Measurements from ENCODE around the gene SH3GL1. TPM values are rescaled to one million over a fixed set of nuclear protein-coding genes. Genes with fewer than 3 reads are reported as not detected.

The SH3GL1 gene
- total RNA-seq, 1 experiment from 2014 or later = 59.8 TPM

DNA sequence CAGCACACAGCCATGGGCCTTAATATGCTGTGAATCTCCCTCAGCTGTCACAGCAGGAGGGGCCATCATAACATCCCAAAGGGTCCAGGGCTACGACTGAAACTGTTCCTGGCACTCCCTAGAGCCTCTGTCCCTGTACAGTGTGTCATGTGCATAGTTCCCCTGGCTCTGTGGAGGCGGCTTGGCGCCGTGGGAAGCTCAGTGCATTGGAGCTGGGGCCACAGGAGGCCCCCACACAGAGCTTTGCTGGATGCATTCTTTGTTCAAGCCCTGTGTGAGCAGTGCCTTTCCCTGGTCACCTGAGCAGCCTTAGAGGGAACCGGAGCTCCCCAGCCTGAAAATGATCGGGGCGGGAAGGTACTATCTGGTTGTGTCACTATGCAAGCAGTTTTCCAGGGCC is 35.9 kb upstream of the SH3GL1 start:
- no peaks in the 10 kb centered on the region; the same call in 1 of the 2 replicates for H3K36me3 ChIP-seq (ENCODE audit: low read depth, low read length)
- no TSS peak for BruUV-seq (replicated peaks)
- DNase-seq = no peak
- H3K9ac ChIP-seq (ENCODE audit: low read length) = no peak overlapping the region
- H3F3A ChIP-seq (ENCODE audit: low read length, unreplicated experiment) = no peaks in the 10 kb centered on the region
- H4K20me1 ChIP-seq (ENCODE audit: low read length) = no peaks in the 10 kb centered on the region
- no peak overlapping the region for H3K27ac ChIP-seq (ENCODE audit: low read length)
- TF ChIP-seq, protein P1, sequence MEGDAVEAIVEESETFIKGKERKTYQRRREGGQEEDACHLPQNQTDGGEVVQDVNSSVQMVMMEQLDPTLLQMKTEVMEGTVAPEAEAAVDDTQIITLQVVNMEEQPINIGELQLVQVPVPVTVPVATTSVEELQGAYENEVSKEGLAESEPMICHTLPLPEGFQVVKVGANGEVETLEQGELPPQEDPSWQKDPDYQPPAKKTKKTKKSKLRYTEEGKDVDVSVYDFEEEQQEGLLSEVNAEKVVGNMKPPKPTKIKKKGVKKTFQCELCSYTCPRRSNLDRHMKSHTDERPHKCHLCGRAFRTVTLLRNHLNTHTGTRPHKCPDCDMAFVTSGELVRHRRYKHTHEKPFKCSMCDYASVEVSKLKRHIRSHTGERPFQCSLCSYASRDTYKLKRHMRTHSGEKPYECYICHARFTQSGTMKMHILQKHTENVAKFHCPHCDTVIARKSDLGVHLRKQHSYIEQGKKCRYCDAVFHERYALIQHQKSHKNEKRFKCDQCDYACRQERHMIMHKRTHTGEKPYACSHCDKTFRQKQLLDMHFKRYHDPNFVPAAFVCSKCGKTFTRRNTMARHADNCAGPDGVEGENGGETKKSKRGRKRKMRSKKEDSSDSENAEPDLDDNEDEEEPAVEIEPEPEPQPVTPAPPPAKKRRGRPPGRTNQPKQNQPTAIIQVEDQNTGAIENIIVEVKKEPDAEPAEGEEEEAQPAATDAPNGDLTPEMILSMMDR (conservative IDR thresholded peaks at IDR 0.05; ENCODE audit: low read depth, low read length) = no peak
- TF ChIP-seq EZH2 (IDR thresholded peaks at IDR 0.05; ENCODE audit: low read length, unreplicated experiment) (no peak), EZH2phosphoT487 (IDR thresholded peaks at IDR 0.05; ENCODE audit: borderline replicate concordance, low read length) (no peak)
- ChIA-PET CTCF (no interaction called here), POLR2A (ENCODE audit: unreplicated experiment) (no interaction called here)
- H3K4me3 ChIP-seq (ENCODE audit: low read length) = no peak overlapping the region
- no peaks in the 10 kb centered on the region for H3K9me2 ChIP-seq (replicated peaks; ENCODE audit: low read length)
- no peaks in the 10 kb centered on the region for H3K4me1 ChIP-seq (ENCODE audit: insufficient read depth, low read length)
- no peak overlapping the region for H2AFZ ChIP-seq (ENCODE audit: low read length)
- H3K27me3 ChIP-seq (ENCODE audit: low read length) = no peaks in the 10 kb centered on the region
- ATAC-seq = no peak
- no peaks in the 10 kb centered on the region for H3K9me3 ChIP-seq (ENCODE audit: low read length)
- H3K79me2 ChIP-seq (ENCODE audit: low read length) = no peaks in the 10 kb centered on the region
- intact Hi-C loops (cut with micrococcal nuclease) = no loop called here
- H3K4me2 ChIP-seq (ENCODE audit: low read length) = no peak overlapping the region

- Histone ChIP-seq H3K27me3 (ENCODE audit: low read length) (no peaks in the 10 kb centered on the region), H3K27ac (ENCODE audit: low read length) (no peak overlapping the region), H3K9me2 (replicated peaks; ENCODE audit: low read length) (no peaks in the 10 kb centered on the region), H2AFZ (ENCODE audit: low read length) (no peak overlapping the region), H3K79me2 (ENCODE audit: low read length) (no peaks in the 10 kb centered on the region), H3F3A (ENCODE audit: low read length, unreplicated experiment) (no peaks in the 10 kb centered on the region), H3K4me2 (ENCODE audit: low read length) (no peak overlapping the region), H3K9me3 (ENCODE audit: low read length) (no peaks in the 10 kb centered on the region), H3K36me3 (ENCODE audit: low read depth, low read length) (peaks cover 4% of the 10 kb centered on the region; the same call in 1 of the 2 replicates), H3K4me3 (ENCODE audit: low read length) (no peak overlapping the region), H3K4me1 (ENCODE audit: insufficient read depth, low read length) (no peaks in the 10 kb centered on the region), H4K20me1 (ENCODE audit: low read length) (no peaks in the 10 kb centered on the region), H3K9ac (ENCODE audit: low read length) (no peak overlapping the region)
- intact Hi-C loops (cut with micrococcal nuclease) = no loop called here
- POLR2A ChIA-PET (ENCODE audit: unreplicated experiment) = interaction anchor here (0.5 kb wide), 1 partner anchor 42 kb away, joined by 3 read pairs; no protein-coding TSS in a partner anchor
- ATAC-seq = no peak
- TF ChIP-seq, protein P1 (conservative IDR thresholded peaks at IDR 0.05; ENCODE audit: low read depth, low read length) = no peak
- no peak for TF ChIP-seq EZH2 (IDR thresholded peaks at IDR 0.05; ENCODE audit: low read length, unreplicated experiment)
- TF ChIP-seq EZH2phosphoT487 (IDR thresholded peaks at IDR 0.05; ENCODE audit: borderline replicate concordance, low read length) = no peak
- no TSS peak for BruUV-seq (replicated peaks)
- DNase-seq = no peak
- CTCF ChIA-PET = no interaction called here
Observed at GRCh38 chr19:4434391-4434790, 34.0 kb upstream of the SH3GL1 start.

DNA sequence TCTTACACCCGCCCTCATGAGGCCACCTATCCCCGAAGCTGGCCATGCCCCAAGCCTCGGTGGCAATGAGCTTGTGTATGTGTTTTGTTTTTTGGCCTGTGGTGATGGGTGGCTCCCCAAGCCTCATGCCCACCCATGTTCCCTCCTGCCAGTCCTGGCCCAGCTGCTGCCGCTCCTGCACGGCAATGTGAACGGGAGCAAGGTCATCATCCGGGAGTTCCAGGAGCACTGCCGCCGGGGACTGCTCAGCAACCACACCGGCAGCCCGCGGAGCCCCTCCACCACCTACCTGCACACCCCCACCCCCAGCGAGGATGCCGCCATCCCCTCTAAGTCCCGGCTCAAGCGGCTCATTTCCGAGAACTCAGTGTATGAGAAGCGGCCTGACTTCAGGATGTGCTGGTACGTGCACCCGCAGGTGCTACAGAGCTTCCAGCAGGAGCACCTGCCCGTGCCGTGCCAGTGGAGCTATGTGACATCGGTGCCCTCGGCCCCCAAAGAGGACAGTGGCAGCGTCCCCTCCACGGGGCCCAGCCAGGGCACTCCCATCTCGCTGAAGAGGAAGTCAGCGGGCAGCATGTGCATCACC is 32.7 kb upstream of the SH3GL1 start:
- Histone ChIP-seq H3K27ac (ENCODE audit: low read length) (no peak overlapping the region), H3K4me2 (ENCODE audit: low read length) (no peak overlapping the region), H3K36me3 (ENCODE audit: low read depth, low read length) (peaks cover 4% of the 10 kb centered on the region; the same call in 1 of the 2 replicates), H4K20me1 (ENCODE audit: low read length) (no peaks in the 10 kb centered on the region), H3F3A (ENCODE audit: low read length, unreplicated experiment) (no peaks in the 10 kb centered on the region), H3K4me3 (ENCODE audit: low read length) (no peak overlapping the region), H3K9me2 (replicated peaks; ENCODE audit: low read length) (no peaks in the 10 kb centered on the region), H2AFZ (ENCODE audit: low read length) (no peak overlapping the region), H3K9ac (ENCODE audit: low read length) (no peak overlapping the region), H3K9me3 (ENCODE audit: low read length) (no peaks in the 10 kb centered on the region), H3K79me2 (ENCODE audit: low read length) (no peaks in the 10 kb centered on the region), H3K27me3 (ENCODE audit: low read length) (no peaks in the 10 kb centered on the region), H3K4me1 (ENCODE audit: insufficient read depth, low read length) (no peaks in the 10 kb centered on the region)
- ATAC-seq (no peak), DNase-seq (no peak)
- TF ChIP-seq EZH2phosphoT487 (IDR thresholded peaks at IDR 0.05; ENCODE audit: borderline replicate concordance, low read length) (no peak), EZH2 (IDR thresholded peaks at IDR 0.05; ENCODE audit: low read length, unreplicated experiment) (no peak)
- TF ChIP-seq, protein P1 (conservative IDR thresholded peaks at IDR 0.05; ENCODE audit: low read depth, low read length) = no peak
- intact Hi-C loops (cut with micrococcal nuclease) = no loop called here
- ChIA-PET CTCF (no interaction called here), POLR2A (ENCODE audit: unreplicated experiment) (no interaction called here)
- no TSS peak for BruUV-seq (replicated peaks)
